Measurements from ENCODE around the gene KRTAP12-2. TPM values are rescaled to one million over a fixed set of nuclear protein-coding genes. Genes with fewer than 3 reads are reported as not detected.
"Not testable (repeated sequence)": the region's sequence is repeated elsewhere in the genome, so short reads cannot be mapped to it uniquely, and the experiment has no call there.

The KRTAP12-2 gene
- total and polyA plus RNA-seq, 8 donors = not detected

DNA sequence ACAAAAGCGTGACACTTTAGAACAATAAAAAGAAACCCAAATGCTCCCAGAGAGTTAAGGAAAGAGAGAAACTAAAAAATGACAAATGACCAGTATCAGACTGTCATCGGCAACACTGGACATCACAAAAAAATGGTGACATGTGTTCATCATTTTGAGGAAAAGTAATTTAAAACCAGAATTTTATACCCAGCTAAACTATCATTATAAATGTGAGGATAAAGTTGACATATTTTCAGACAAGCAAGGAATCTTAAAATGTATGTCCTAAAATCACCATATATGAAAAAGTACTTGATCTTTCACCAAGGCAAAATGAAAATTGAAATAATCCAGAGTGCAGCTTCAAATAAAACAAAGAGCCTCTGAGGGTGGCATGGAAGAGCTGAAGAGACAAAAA is 21.8 kb downstream of the KRTAP12-2 start:
- no peaks in the 10 kb centered on the region for H3K4me1 ChIP-seq
- no peak for DNase-seq
- H3K9me3 ChIP-seq = no peaks in the 10 kb centered on the region
- WGBS, 2 donors = 31 to 39% methylated on average over 2 of the region's 2 CpGs
- no peaks in the 10 kb centered on the region for H3K36me3 ChIP-seq
- no peaks in the 10 kb centered on the region for H3K27me3 ChIP-seq
- H3K4me3 ChIP-seq = no peak overlapping the region
- no peak for FAIRE-seq
- intact Hi-C loops (cut with DNase I) = no loop called here
- TF ChIP-seq, protein P1, sequence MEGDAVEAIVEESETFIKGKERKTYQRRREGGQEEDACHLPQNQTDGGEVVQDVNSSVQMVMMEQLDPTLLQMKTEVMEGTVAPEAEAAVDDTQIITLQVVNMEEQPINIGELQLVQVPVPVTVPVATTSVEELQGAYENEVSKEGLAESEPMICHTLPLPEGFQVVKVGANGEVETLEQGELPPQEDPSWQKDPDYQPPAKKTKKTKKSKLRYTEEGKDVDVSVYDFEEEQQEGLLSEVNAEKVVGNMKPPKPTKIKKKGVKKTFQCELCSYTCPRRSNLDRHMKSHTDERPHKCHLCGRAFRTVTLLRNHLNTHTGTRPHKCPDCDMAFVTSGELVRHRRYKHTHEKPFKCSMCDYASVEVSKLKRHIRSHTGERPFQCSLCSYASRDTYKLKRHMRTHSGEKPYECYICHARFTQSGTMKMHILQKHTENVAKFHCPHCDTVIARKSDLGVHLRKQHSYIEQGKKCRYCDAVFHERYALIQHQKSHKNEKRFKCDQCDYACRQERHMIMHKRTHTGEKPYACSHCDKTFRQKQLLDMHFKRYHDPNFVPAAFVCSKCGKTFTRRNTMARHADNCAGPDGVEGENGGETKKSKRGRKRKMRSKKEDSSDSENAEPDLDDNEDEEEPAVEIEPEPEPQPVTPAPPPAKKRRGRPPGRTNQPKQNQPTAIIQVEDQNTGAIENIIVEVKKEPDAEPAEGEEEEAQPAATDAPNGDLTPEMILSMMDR (IDR thresholded peaks at IDR 0.05) = no peak
- no peak overlapping the region for H3K27ac ChIP-seq
- ATAC-seq = no peak

DNA sequence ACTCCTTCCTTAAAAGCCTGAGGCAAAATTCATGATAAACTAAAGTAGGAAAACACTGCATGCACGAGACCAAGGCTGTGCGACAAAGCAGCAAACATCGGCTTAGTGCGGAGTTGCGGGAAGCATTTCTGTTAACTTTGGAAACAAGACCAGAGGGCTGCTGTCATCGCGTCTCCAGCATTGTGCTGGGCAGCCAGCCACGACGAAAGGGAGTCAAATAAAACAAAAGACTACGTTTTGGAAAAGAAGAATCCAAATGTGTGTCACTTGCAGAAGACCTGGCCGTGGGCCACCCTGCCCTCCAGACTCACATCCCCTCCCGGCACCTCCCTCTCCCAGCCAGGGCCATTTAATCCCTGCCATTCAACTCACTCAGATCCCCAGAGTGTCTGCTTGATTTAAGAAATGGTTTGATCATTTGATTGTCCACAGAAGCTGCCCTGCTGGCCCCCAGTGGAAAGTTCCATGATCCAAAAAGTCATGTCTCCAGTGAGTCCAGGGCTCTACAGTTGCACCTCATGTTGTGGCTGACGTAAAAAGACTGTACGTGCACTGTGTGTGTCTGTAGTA is 22.9 kb downstream of the KRTAP12-2 start:
- no peak overlapping the region for H3K27ac ChIP-seq
- no peaks in the 10 kb centered on the region for H3K36me3 ChIP-seq
- 60 to 63% methylated on average over 14 of the region's 14 CpGs for WGBS, 2 donors
- intact Hi-C loops (cut with DNase I) = no loop called here
- no peak for DNase-seq
- H3K27me3 ChIP-seq = no peaks in the 10 kb centered on the region
- no peak overlapping the region for H3K4me3 ChIP-seq
- FAIRE-seq = no peak
- no peak for ATAC-seq
- TF ChIP-seq, protein P1 (IDR thresholded peaks at IDR 0.05) = no peak
- H3K9me3 ChIP-seq = no peaks in the 10 kb centered on the region
- no peaks in the 10 kb centered on the region for H3K4me1 ChIP-seq

- H3K27me3 ChIP-seq = no peaks in the 10 kb centered on the region
- whole genome bisulfite sequencing, 2 donors = 76 to 79% methylated on average over 5 of the region's 5 CpGs
- no peak for FAIRE-seq
Observed at GRCh38 chr21:44640761-44641160, 26.0 kb downstream of the KRTAP12-2 start.

DNA sequence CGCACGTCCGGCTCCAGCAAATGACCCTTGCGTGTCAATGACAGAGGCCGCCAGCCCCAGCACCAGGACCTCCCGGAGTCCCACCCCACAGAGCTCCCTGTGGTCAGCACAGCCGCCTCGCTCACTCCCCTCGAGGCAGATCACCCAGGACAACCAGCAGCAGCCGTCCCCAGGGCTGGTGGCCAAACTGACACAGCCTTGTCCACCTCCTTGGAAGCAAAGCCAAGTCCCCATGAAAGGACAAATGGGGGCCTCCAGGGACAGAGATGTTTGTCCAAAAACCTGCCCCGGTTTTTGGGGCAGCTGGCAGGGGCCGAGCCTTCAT is 27.4 kb downstream of the KRTAP12-2 start:
- no peak overlapping the region for H3K4me3 ChIP-seq
- no peak overlapping the region for H3K27ac ChIP-seq
- no peaks in the 10 kb centered on the region for H3K27me3 ChIP-seq
- FAIRE-seq (no peak), ATAC-seq (no peak), DNase-seq (no peak)
- intact Hi-C loops (cut with DNase I) = no loop called here
- H3K9me3 ChIP-seq = no peaks in the 10 kb centered on the region
- H3K4me1 ChIP-seq = no peaks in the 10 kb centered on the region
- WGBS, 2 donors = 64 to 67% methylated on average over 12 of the region's 12 CpGs
- H3K36me3 ChIP-seq = no peaks in the 10 kb centered on the region
- TF ChIP-seq, protein P1 (IDR thresholded peaks at IDR 0.05) = no peak

More at GRCh38 chr21:44640761-44641160, 26.0 kb downstream of the KRTAP12-2 start:
- Histone ChIP-seq H3K27ac (no peak overlapping the region), H3K4me3 (no peak overlapping the region), H3K9me3 (no peaks in the 10 kb centered on the region), H3K4me1 (no peaks in the 10 kb centered on the region), H3K36me3 (no peaks in the 10 kb centered on the region)
- intact Hi-C loops (cut with DNase I) = no loop called here
- TF ChIP-seq, protein P1 (IDR thresholded peaks at IDR 0.05) = no peak
- ATAC-seq = no peak
- DNase-seq = no peak

DNA sequence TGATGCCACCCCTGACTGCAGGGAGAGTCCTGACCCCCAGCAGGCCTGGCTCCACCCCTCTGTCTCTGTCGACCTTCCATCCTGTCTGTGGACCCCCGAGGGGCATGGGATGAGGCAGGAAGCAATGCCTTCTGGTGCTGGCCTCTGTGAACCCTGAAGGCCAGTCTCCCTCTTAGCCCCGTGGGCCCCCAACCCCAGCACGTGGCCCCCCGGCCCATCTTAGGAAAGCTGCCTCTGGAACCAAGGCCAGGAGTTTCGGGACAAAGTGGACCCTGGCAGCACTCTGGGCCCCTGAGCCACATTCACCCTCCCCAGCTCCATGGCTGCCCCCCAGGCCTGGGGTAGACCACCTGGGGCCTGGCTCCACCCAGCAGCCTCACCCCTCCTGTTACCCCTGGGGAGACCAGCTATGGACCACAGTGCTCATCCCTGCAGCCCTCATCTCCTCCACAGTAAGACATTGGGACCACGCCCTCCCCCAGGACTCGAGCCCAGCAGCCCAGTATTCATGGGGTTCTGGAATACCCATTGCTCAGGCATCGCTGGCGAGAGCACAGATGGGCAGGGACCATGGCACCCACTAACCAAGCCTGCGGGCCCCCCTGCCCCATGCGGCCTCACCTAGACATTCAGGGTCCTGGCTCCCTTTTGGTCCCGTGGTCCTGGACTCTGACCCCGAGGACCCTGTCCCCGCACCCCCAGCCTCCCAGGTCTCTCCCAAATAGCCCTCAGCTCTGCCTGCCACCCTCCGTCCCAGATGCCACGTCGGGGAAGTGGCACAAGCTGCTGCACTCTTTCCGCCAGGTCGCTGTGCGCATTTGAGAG is 28.0 kb downstream of the KRTAP12-2 start:
- DNase-seq; H3K9me3 ChIP-seq; H3K4me1 ChIP-seq; H3K36me3 ChIP-seq; H3K4me3 ChIP-seq; intact Hi-C loops (cut with DNase I); FAIRE-seq; H3K27me3 ChIP-seq; ATAC-seq; H3K27ac ChIP-seq: not testable (repeated sequence)
- 61 to 82% methylated on average over 15 to 21 of the region's 21 CpGs for WGBS, 2 donors

DNA sequence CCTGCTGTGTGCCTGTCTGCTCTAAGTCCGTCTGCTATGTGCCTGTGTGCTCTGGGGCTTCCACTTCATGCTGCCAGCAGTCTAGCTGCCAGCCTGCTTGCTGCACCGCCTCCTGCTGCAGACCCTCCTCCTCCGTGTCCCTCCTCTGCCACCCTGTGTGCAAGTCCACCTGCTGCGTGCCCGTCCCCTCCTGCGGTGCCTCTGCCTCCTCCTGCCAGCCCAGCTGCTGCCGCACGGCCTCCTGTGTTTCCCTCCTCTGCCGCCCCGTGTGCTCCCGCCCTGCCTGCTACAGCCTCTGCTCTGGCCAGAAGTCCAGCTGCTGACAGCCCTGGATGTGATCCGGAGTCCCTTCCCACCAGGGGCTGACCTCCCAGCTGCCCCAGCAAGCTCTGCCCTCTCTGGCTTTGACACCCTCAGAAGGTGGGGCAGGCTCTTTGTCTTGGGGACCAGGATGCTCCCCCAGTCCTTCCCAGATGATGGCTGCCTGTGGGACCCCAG is 28.8 kb downstream of the KRTAP12-2 start:
- intact Hi-C loops (cut with DNase I); H3K27ac ChIP-seq; H3K9me3 ChIP-seq; ATAC-seq; H3K27me3 ChIP-seq; H3K36me3 ChIP-seq; FAIRE-seq; H3K4me1 ChIP-seq; DNase-seq; H3K4me3 ChIP-seq: not testable (repeated sequence)
- WGBS, 2 donors = 41 to 53% methylated on average over 8 to 12 of the region's 12 CpGs
